ENCODE data around the gene TMEM130. TPM values are rescaled to one million over a fixed set of nuclear protein-coding genes. Genes with fewer than 3 reads are reported as not detected.

The TMEM130 gene
- total RNA-seq, 1 donor from 2014 or later = 2.9 TPM

- Histone ChIP-seq H3K9me3 (no peaks in the 10 kb centered on the region), H3K4me1 (no peaks in the 10 kb centered on the region), H3K36me3 (no peaks in the 10 kb centered on the region), H3K4me3 (no peak overlapping the region), H3K27ac (no peak overlapping the region), H3K27me3 (ENCODE audit: low read depth) (peaks cover 9% of the 10 kb centered on the region)
- DNase-seq = peak; percentile 75
- ATAC-seq = peak; percentile 81 to 86
- TF ChIP-seq, protein P1, sequence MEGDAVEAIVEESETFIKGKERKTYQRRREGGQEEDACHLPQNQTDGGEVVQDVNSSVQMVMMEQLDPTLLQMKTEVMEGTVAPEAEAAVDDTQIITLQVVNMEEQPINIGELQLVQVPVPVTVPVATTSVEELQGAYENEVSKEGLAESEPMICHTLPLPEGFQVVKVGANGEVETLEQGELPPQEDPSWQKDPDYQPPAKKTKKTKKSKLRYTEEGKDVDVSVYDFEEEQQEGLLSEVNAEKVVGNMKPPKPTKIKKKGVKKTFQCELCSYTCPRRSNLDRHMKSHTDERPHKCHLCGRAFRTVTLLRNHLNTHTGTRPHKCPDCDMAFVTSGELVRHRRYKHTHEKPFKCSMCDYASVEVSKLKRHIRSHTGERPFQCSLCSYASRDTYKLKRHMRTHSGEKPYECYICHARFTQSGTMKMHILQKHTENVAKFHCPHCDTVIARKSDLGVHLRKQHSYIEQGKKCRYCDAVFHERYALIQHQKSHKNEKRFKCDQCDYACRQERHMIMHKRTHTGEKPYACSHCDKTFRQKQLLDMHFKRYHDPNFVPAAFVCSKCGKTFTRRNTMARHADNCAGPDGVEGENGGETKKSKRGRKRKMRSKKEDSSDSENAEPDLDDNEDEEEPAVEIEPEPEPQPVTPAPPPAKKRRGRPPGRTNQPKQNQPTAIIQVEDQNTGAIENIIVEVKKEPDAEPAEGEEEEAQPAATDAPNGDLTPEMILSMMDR (IDR thresholded peaks at IDR 0.05) = peak; percentile 99
- intact Hi-C loops (cut with DNase I) = loop anchor here (10.0 kb wide), 1 partner anchor 407 kb away; no protein-coding TSS in a partner anchor
Measured at GRCh38 chr7:98841179-98841997, 28.4 kb downstream of the TMEM130 start.

GRCh38 chr7:98840722-98841121, 29.1 kb downstream of the TMEM130 start:
- ATAC-seq (no peak), DNase-seq (no peak)
- Histone ChIP-seq H3K27ac (no peak overlapping the region), H3K27me3 (ENCODE audit: low read depth) (peaks cover 9% of the 10 kb centered on the region), H3K9me3 (no peaks in the 10 kb centered on the region), H3K4me1 (no peaks in the 10 kb centered on the region), H3K36me3 (no peaks in the 10 kb centered on the region), H3K4me3 (no peak overlapping the region)
- intact Hi-C loops (cut with DNase I) = loop anchor here (10.0 kb wide), 1 partner anchor 406 kb away; no protein-coding TSS in a partner anchor
- TF ChIP-seq, protein P1 (IDR thresholded peaks at IDR 0.05) = no peak

DNA sequence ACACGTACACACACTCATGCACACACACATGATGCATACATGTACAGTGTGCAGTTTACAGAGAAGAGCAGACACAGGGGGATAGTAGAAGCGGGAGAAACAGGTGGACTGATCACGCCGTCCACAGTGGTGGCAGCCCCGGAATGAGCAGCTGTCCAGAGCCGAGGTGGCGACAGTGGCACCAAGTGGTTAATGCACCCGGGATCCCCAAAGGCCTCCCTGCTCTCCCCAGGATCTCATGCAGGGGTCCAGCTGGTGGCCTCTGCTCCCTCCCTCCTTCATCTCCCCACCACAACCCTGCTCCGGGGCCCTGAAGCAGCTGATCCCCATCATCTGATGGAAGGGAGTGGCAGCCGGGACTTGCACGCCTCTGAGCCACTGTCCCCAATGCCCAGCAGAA, 29.7 kb downstream of the TMEM130 start:
- H3K4me1 ChIP-seq = no peaks in the 10 kb centered on the region
- no peaks in the 10 kb centered on the region for H3K36me3 ChIP-seq
- no peak overlapping the region for H3K4me3 ChIP-seq
- no peaks in the 10 kb centered on the region for H3K9me3 ChIP-seq
- no peak for DNase-seq
- H3K27ac ChIP-seq = no peak overlapping the region
- TF ChIP-seq, protein P1 (IDR thresholded peaks at IDR 0.05) = no peak
- ATAC-seq = no peak
- intact Hi-C loops (cut with DNase I) = loop anchor here (10.0 kb wide), 1 partner anchor 405 kb away; no protein-coding TSS in a partner anchor
- peaks cover 9% of the 10 kb centered on the region for H3K27me3 ChIP-seq (ENCODE audit: low read depth)

- TF ChIP-seq, protein P1 (IDR thresholded peaks at IDR 0.05) = no peak
- intact Hi-C loops (cut with DNase I) = no loop called here
- ATAC-seq (no peak), DNase-seq (no peak)
- Histone ChIP-seq H3K27me3 (ENCODE audit: low read depth) (peaks cover 14% of the 10 kb centered on the region), H3K27ac (no peak overlapping the region), H3K4me3 (no peak overlapping the region), H3K4me1 (no peaks in the 10 kb centered on the region), H3K36me3 (no peaks in the 10 kb centered on the region), H3K9me3 (no peaks in the 10 kb centered on the region)
Measured at GRCh38 chr7:98837630-98837972, 32.2 kb downstream of the TMEM130 start.

GRCh38 chr7:98836811-98837629, 32.8 kb downstream of the TMEM130 start:
- Histone ChIP-seq H3K9me3 (no peaks in the 10 kb centered on the region), H3K27me3 (ENCODE audit: low read depth) (peaks cover 14% of the 10 kb centered on the region), H3K36me3 (no peaks in the 10 kb centered on the region), H3K4me1 (no peaks in the 10 kb centered on the region), H3K4me3 (no peak overlapping the region), H3K27ac (no peak overlapping the region)
- DNase-seq (no peak), ATAC-seq (no peak)
- intact Hi-C loops (cut with DNase I) = no loop called here
- TF ChIP-seq, protein P1 (IDR thresholded peaks at IDR 0.05) = peak; percentile 42
